Erythroblast (primary cell): ENCODE results near the gene TPRG1L.

Experiments used
- DNase-seq, 2 experiments: peaks; one replicate each; lab custom pipeline; 2025; lab: John Stamatoyannopoulos, UW
- GATA1 ChIP-seq: IDR thresholded peaks from 2 replicates; pipeline ENCODE4 v1.6.1; 2011; ENCODE audit warnings: low read depth, mild to moderate bottlenecking, control low read depth, low read length, moderate library complexity
- POLR2A ChIP-seq: IDR thresholded peaks from 2 replicates; pipeline ENCODE4 v1.6.1; 2011; ENCODE audit warnings: mild to moderate bottlenecking, low read length

Gene TPRG1L

DNA sequence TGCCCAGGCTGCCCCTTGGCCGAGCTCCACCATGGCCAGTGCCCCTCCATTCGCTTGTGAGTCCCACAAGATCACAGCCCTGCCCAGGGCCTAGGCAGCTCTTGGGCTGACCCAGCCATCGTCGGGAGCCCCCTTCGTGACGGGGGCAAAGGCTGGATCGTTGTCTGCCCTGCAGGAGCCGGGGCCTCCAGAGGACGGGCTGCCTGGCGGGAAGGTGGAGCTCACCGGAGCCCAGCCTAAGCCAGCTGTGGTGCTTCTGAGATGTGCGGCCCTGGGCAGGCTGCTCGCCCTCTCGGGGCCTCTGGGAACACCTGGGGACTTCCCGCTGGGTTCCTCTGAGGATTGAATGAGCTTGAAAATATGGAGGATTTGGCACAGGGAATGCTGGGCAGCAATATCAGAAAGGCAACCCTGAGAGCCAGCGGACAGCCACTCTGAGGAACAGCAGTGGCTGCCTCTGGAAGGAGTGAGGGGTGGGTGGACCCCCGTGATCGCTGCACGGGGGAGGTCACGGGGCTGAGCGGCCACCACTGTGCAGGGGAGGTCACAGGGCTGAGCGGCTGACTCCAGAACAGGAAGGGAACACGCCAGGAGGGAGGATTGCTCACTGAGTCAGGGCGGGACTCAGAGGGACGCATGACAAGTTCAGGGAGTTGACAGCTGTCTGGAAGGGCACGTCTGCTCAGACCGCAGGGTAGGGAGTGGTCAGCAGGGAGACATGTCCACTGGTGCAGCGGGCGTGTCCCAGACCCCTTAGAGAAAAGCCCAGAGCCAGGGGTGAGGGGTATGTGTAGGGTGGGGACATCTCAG is 46.8 kb downstream of the TPRG1L start:
- no peak for TF ChIP-seq GATA1
- TF ChIP-seq POLR2A, result no peak
- no peak for DNase-seq

DNA sequence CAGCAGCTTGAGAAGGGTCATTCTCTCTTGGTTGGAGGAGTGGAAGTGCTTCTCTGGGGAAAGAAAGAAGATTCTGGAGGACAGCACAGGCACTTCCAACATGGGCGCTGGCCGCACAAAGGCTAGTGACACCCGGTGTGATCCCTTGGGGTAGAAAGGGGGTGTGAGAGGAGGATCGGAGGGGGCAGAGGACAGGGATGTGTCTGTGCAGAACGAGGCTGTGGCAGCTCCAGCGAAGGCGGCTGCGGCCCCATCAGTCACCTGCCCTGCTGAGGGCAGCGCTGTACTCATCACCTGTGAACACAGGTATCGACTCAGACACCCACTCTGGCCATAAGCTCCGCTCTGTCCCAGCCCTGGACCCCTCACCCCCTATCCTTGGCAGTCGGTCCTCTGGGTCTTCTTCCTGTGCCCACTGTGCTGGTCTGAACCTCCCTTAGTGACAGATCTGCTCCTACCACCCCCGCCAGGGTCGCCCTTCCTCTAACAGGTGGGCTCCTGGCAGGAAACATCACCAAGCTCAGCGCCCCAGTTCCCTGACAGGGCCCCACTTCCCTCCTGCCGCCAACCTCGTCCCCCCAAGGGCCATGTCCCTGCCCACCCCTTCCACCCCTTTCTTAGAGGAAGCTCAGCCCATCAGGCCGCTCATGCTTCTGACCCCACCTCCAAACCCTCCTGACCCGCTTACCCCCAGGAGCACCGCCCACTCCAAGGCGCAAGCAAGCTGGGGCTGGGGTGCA is 47.6 kb downstream of the TPRG1L start:
- DNase-seq, result no peak
- TF ChIP-seq POLR2A (no peak), GATA1 (no peak)

DNA sequence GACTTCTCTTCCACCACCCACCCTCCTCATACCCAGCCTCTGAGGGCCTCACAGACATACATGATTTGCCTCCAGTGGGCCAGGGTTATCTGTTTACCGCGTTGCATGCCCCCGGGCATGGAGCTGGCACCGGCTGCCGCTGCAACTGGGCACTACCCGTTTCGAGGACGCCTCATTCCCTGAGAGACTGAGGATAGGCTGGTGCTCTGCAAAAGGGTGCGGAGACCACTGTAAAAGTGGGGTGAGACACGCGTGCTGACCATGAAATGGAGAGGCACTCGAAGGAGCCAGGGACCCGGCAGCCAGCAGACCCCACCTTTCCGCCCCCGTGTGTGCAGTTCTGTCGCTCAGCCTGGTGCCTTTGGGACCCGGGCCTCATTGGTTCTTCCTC is 48.2 kb downstream of the TPRG1L start:
- TF ChIP-seq GATA1 (no peak), POLR2A (no peak)
- DNase-seq, result no peak

DNA sequence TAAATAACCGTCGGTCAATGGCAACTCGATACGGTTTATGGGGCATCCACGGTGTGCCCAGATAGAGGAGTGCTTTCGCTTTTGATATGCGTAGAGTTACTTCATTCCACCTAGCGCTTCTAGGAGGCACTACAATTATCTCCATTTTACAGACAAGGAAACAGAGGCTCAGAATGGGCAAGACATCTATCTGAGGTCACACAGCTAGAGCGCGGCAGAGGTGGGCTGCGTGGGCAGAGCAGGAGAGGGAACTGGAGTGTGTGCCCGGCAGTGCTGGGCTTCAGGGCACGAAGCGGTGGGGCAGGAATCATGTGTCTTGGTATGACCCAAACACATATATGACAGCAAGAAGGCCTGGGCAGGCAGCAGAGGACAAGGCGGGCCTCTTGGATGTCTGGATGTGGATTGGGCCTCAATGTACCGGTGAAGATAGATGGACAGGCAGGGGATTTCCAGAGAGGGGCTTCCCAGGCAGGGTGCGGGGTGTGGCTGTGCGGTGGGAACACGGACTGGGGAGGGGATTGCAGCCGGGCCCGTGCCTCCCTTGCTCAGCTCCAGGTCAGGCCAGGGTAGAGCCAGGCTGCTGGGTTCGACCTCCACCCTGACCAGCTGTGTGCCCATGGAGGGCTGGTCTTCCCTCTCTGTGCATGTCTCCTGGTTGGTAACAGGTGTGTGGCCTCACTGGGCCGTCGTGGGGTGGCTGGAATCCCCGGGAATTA is 48.7 kb downstream of the TPRG1L start:
- no peak for DNase-seq
- TF ChIP-seq POLR2A (no peak), GATA1 (no peak)

DNA sequence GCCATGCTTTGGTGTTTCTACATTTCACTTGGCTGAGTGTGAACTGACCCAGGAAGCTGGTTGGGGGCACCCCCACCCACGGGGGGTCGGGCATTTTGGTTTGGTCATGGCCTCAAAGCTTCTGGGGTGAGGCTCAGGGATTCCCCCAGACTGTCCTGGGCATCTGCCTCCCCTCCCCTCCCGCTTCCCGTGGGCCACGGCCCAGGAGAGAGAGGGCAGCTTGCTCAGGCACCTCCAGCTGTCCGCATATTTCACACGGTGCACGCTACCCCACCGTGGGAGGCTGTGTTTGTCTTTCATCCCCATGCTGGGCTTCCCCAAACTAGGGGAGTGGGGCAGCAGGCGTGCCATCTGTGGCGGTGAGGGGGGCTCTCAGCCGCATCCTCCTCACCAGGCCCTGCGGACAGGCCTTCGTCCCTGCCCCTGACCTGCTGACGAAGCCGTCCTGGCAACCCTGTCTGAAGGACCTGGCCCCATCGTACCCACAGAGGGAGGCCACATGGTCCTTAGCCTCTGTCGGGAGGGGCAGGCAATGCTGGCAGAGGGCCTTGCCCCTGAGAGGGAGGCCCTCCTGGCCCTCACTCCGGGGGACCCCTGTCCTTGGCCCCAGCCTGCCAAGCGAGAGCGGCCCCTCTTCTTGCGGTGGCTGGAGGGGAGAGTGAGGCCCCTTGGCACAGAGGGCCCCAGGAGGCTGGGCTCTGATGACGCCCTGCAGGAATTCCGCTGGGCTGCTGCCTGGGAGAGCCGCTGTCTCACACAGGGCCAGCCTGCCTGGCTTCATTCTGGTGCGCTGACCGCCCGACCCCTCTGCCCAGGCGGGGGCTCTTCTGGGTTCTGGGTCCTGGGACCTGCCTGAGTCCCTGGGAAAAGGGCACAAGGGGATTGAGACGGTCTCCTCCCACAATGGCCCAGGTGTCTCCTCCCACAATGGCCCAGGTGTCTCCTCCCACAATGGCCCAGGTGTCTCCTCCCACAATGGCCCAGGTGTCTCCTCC is 49.6 kb downstream of the TPRG1L start:
- no peak for DNase-seq
- TF ChIP-seq GATA1 (no peak), POLR2A (no peak)

DNA sequence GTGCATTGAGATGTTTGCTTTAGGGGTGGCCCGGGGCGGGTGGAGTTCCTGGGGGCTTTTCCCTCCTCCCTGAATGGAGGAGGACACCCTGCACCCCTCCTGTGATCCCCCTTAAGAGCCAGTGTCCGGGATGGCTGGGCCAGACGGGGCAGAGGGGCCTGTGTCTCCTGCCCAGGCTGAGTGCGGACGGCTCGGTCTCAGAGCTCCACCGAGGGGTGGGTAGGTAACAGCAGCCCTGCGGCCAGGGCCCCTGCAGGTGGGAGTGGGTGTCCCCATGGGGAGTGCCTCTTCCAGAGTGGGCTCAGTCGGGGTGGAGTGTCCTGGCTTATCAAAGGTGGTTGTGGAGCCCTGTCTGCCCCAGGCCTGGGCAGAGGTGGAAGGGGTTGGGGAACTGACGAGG is 50.6 kb downstream of the TPRG1L start:
- TF ChIP-seq GATA1 (no peak), POLR2A (no peak)
- no peak for DNase-seq

DNA sequence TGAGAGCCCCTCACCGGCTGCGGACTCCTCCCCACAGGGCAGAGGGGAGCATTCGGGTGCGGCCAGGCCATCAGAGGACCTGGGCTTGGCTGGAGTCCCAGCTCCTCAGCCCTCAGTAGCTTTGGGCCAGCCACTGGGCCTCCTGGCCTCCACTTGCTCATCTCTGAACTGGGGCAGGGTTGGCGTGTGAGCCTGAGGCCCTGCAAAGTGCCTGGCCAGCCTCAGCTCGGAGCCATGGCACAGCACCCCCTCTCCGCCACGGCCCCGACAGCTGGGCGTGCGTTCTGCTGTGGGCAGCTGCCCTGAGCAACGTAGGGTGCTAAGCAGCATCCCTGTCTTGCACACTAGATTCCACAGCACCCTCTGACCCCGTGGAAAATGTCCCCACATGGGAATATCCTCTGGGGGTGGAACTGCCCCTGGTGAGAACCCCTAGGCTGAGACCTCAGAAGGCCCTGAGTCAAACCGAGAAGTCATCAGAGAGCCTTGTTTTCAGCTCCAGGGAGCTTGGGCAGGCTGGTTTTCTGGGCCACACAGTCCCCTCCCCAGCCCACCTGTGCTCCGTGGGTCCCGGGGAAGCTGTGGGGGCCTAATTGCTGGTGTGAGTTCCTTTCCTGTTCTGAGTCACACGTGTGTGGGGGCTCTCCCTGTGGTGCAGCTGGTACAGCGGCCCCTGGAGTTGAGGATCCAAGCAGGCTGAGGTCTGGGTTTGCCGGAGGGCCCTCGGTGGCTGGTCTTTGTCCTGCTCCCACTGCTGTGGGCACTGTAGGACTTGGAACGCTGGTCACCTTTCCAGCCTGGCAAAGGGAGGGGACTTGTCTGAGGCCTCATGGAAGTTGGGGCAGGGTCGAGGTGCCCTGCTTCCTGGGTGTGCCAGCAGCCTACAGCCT is 52.0 kb downstream of the TPRG1L start:
- TF ChIP-seq POLR2A (no peak), GATA1 (no peak)
- DNase-seq, result no peak

DNA sequence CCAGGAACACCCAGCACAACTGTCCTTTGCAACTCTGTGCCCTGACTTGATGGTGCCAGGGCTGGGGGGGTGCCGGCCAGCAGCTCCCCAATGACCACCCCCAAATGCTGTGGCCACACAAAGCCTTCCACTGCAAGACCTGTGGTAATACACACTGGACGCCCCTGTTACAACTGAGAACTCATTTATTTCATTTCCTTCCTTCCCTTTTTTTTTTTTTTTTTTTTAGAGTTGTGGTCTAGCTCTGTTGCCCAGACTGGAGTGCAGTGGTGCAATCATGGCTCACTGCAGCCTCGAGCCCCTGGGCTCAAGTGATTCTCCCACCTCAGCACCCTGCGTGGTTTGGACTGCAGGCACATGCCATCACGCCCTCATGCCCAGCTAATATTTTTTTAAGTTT is 52.7 kb downstream of the TPRG1L start:
- no peak for TF ChIP-seq POLR2A
- TF ChIP-seq GATA1, result no peak
- no peak for DNase-seq

DNA sequence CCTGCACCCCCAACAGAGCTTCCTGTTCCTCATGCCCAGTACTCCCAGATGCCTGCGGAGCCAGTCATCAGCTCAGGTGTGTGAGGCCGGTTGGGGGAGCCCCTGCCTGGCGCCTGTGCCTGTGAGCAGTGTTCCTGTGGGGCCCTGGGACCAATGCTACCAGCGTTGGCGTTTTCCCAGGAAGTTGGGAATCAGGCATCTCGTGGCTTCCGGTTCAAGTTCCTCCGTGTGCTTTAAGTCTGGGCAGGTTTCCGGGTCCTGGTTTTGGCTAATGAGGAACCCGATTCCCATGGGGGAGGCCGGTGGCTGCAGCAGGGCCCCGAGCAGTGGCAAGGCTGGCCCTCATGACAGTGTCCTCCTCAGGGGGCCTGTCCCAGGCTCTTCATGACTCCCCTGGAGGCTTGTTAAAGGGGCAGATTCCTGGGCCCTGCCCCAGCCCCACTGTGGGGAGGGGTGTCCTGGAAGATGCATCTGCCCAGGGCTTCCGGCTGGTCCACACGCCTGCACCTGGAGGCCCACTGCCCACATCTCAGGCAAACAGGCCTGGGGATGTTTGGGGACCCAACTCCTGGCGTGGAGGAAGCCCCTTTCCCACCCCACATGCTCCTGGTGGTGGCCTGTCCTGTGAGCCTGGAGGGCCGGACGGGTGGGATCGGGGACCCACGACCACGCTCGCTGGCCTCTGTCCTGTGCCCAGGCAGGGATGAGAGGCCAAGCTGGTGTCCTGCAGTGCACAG is 53.7 kb downstream of the TPRG1L start:
- no peak for DNase-seq
- TF ChIP-seq GATA1, result no peak
- TF ChIP-seq POLR2A, result no peak

DNA sequence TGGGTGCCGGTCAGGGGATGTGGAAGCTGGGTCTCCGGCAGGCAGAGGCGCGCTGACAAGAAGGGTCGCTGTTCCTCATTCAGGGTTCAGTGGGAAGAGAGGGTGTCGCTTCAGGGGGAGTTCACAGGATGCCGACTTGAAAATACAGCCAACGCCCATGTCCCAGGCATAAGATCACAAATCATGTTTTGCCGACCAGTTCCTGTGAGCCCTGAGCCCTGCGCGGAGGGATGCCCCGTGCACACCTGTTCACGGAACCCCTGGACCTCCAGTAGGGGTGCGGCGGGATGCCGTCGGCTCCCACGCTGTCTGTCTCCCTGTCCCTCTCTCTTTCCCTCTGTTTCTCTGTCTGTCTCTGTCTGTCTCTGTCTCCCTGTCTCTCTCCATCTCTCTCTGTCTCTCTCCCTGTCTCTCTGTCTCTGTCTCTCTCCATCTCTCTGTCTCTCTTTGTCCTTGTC is 54.3 kb downstream of the TPRG1L start:
- no peak for DNase-seq
- TF ChIP-seq POLR2A (no peak), GATA1 (no peak)
